GM19467 (cell line): ENCODE data around the gene SENP7.
"Not testable (repeated sequence)": the region's sequence is repeated elsewhere in the genome, so short reads cannot be mapped to it uniquely, and the experiment has no call there.

ENCODE experiments used
- ATAC-seq: cut with Tn5 transposase; IDR thresholded peaks from one replicate; pipeline ENCODE4 v1.9.1; 2021; ENCODE audit warnings: mild to moderate bottlenecking, moderate library complexity; ENCODE audit not compliant: unreplicated experiment

Gene SENP7

DNA sequence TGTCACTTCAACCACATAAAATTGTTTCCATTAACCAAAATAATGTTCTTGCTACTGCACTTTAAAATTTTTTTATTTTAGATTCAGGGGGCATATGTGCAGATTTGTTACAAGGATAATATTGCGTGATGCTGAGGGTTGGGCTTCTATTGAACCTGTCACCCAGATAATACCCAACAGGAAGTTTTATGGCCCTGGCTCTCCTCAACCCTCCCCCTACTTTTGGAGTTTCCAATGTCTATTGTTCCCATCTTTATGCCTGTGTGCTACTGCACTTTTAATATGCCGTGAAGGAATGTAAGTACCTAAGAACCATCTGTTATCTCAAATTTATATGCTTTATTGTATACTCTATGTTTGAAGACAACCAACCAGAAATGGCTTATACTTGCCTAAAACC lies 150.6 kb downstream of the SENP7 start:
- ATAC-seq: no peak

DNA sequence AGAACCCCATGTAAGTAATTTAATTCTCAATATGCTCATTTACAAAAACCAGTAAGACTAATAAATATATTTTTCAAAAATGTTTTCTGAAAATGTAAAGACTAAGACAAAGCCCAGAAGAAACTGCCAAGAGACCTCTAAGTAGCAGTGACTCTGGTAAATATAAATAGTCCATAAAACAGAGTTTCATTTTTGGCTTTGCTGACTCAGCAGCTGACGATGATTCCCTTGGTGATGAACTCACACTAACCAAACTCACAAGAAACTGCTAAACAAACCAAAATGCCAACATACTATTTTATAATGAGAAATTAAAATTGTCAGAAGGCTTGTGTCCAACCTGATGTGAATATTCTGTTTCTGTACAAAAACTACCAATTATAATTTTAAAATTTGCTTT lies 161.2 kb downstream of the SENP7 start:
- no peak for ATAC-seq

DNA sequence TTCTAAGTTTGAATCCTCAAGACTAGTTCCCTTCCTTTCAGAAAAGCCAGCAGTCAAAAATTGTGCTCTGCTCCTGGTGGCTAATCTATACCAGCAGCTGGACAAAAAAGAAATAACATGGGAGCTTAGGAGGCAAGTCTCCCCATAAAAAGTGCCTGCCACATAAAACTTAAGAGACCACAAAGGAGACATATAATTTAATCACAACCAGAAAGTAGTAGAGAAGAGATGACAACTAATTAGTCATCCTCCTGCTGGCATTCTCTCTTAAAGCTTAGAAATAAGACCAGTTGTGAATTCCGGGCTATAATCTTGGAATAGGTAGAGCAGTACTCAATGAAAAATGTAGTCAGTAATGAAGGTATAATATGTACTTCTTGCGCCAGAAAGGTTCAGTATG lies 172.4 kb downstream of the SENP7 start:
- no peak for ATAC-seq

DNA sequence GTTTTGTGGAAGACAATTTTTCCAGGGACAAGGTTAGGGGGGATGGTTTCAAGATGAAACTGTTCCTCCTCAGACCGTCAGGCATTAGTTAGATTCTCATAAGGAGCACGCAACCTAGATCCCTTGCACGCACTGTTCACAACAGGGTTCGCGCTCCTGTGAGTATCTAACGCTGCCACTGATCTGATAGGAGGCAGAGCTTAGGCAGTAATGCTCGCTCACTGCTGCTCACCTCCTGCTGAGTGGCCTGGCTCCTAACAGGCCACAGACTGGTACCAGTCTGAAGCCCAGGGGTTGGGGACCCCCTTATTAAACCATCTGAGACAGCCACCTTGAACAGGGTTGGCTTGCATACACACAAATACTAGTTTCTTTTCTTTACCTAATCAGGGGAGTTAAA lies 179.1 kb downstream of the SENP7 start:
- no peak for ATAC-seq

DNA sequence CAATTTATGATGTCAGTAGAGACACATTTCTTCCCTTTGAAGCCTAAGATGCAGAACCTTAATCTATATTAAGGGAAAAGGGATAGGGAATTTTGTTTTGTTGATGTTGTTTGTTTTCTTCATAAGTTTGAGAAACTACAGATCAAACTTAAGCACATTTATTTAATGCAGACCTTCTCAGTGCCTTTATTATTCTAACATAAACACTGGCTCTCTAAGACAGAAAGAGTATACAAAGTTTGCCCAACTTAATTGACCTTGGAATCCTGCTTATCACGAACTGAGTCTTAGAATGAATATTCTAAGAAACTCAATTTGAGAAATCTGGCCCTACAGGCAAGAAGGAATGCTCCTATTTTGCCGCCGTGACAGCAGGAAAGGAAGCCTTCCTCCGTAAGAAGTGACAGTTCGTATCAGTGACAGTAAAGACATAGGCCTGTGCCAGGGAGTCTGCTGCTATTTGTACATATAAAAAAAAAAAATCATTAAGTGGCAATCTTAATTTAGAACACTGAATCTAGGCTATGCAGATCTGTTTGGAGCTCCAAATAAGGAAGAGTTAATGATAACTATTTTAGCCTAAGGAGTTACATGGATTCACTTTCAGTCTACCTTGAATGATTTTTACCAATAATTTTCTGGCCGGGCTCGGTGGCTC lies 183.9 kb downstream of the SENP7 start:
- no peak for ATAC-seq

DNA sequence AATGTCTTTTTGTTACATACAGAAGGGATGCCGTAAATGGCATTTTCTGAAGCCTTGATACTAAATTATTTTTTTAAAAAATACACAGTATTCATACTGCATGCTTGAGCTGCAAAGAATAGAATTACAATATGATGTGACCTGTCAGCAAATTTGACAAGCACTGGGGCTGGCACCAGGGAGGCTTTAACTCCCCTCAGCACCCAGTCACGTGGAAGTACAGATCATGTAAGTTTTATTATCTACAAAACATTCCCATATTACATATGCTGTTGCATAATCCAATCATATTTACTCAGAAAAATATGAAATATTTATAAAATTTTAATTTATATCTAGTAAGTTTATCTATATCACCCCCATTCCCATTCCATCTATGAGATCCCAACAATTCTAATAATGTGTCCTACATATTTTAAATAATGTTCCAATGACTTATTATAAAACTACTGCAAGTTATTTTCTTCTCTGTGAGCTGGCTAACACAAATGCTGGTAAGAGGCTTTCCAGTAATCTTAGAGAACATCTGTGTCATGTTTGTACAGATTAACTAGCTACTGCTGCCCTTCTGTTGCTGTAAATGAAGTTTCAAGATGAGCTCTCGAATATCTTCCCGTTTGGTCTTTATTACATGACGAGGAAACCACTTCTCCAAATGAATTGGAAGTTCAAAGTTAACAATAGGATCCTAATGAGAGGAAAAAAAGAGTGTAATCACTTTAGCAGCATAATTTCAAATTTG lies 187.4 kb downstream of the SENP7 start:
- no peak for ATAC-seq

DNA sequence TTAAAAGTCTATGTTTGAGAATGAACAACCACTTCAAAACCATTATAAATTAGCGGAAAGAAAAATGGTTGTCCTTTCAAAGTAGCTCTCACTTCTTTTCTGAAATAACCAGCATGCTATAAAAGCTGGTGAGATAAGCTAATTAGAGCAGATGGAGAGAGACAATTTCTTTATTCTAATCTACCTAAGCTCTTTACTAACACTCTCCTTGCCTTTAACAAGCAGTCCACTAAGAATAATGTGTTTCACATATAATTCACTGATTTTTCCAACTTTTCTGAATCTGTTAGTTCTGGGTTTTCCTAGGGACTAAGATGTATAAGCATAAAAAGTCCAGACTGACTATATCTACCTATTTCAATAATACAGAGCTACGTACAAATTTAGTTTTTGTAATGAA lies 192.5 kb downstream of the SENP7 start, which contains the start of gene IMPG2:
Gene IMPG2 (minus strand): TSS at position 101 of the 400 bp plus-strand sequence. CDS start 203 bp downstream, outside the sequence.
- no peak for ATAC-seq

DNA sequence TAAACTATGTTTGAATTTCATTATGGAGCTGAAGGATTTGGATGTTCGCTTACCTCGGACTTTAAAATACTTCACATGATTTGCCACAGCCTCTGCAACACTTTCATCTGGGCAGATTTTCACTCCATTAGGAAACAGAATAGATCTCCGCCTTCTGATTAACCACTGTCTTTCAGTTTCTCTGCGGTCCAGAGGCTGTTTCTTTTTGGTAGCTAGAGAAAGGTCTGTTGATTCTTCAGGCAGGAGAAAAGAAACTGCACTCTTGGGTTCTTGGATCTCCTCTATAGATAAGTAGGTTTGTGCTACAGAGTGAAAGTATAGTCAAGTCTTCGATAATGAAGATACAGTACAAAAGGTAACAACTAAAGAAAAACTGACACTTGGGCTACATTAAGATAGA lies 193.5 kb downstream of the SENP7 start:
- ATAC-seq: no peak

DNA sequence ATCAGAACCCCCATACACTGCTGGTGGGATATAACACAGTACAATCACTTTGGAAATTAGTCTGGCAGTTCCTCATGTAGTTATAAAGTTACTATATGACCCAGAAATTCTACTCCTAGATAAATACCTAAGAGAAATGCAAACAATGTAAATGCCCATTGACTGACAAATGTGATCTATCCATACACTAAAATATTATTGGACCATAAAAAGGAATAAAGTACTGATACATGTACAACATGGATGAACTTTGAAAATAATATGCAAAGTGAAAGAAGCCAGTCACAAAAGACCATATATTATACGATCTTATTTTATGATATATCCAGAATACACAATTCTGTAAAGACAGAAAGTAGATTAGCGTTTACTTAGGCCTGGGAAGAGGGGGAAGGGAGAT lies 200.5 kb downstream of the SENP7 start:
- ATAC-seq: no peak

DNA sequence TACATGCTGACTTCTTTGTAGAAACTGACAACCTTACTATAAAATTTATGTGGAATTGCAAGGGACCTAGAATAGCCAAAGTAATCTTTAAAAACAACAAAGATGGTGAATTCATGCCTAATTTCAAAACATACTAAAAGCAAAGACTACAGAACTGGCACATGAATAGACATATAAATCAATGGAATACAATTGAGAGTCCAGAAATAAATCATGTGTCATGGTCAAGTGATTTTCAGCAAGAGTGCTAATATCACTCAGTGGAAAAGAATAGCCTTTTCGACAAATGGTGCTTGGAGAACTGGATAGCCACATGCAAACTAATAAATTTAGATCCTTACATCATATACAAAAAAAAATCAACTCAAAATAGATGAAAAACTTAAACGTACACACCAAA lies 201.3 kb downstream of the SENP7 start:
- ATAC-seq: no peak

DNA sequence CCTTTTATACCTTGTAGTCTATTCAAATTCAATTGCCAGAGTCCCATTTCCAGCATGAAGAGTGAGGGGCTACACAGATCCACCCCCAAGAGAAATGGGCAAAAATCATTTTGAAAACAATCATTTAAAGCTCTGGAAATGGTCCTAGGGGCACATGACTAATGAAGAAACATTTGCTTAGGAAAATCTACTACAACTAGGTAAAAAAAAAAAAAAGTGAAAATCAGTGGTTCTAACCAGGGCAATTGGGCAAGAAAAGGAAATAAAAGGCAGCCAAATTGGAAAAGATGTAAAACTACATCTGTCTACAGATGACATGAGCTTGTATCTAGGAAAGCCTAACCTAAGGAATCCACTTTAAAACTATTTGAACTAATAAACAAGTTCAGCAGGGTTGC lies 202.0 kb downstream of the SENP7 start:
- no peak for ATAC-seq

DNA sequence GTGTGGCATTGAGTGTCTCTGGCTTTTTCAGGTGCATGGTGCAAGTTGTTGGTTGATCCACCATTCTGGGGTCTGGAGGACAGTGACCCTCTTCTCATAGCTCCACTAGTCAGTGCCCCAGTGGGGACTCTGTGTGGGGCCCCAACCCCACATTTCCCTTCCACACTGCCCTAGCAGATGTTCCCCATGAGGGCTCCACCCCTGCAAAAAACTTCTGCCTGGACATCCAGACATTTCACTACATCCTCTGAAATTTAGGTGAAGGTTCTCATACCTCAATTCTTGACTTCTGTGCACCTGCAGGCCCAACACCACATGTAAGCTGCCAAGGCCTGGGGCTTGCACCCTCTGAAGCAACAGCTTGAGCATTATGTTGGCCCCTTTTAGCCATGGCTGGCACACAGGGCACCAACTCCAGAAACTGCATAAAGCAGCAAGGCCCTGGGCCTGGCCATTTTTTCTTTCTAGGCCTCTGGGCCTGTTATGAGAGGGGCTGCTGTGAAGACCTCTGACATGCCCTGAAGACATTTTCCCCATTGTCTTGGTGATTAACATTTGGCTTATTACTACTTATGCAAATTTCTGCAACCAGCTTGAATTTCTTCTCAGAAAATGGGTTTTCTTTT lies 204.8 kb downstream of the SENP7 start:
- not testable (repeated sequence) for ATAC-seq

DNA sequence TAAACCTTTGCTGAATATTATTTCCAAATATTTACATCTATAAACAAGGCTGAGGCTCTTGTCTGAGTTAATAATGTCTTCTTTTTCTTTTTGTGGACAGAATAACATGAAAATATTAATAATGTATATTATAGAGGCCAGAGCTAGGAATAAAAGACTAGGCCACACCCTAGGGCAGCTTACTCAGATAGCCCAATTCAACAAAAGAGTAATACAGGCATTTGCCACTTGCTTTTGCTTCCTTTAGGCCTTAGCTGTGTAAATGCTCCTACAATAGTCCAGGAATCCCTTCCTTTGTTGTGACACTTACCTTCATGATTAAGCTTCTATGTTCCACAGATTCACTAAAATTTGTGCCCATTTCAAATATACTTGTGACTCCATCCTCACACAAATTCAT lies 209.2 kb downstream of the SENP7 start:
- no peak for ATAC-seq

DNA sequence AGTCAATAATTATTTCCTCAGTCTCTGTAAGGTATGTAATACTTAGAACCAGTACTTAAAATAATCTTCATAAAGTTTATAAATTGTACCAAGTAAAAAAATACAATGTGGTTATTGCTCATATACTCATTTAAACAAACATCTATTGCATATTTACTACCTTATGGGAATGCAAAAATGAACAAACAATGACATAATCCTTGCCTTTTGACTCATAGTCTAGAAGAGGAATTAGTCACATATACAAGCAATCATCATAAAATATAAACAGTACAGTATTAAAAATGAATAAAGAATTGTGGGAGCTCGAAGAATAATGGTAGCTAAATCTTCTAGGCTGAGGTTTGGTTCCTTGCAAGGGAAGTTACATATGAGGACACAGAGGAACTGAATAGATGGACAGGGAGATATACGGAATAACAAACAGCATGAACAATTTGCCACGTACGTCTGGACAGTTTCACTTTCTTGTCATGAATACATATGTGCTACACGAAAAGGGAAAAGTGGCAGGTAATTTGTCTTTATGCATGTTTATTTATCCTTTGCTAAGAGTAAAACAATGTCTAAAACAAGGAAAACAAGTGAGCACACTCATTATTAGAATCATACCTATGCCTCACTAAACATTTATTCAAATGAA lies 209.8 kb downstream of the SENP7 start:
- no peak for ATAC-seq

DNA sequence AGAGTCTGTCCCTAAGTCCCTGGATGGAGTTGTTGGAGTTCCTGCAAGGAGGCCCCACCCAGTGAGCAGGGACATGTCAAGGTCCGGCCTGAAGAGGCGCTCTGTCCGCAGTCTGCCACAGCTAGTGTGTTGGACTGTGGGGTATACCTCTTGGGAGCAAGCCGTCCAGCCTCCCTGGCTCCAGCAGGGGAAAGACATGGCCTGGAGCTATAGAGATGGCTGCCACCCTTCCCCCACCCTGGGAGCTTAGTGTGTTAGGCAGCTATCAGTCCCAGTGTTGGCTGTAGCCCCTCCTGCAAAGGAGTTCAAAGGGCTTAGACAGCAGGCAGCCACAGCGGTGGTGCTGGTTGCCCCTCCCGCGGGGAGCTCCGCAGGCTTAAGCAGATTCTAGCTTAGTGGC lies 212.9 kb downstream of the SENP7 start:
- no peak for ATAC-seq

DNA sequence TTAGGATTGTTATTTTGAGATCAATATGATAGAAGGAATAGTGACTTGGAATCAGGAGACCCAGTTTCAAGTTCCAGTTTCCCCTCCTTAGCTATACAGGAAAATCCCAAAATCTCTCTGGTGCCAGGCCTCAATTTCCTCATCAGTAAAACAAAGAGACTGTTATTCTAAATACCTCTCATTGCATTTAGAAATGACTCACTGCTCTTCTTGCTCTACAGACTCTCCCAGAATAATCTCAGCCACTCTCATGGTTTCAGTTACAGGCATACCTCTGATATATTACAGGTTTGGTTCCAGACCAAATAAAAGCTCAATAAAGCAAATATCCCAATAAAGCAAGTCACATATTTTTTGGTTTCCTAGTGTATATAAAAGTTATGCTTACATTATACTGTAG lies 221.0 kb downstream of the SENP7 start:
- no peak for ATAC-seq

DNA sequence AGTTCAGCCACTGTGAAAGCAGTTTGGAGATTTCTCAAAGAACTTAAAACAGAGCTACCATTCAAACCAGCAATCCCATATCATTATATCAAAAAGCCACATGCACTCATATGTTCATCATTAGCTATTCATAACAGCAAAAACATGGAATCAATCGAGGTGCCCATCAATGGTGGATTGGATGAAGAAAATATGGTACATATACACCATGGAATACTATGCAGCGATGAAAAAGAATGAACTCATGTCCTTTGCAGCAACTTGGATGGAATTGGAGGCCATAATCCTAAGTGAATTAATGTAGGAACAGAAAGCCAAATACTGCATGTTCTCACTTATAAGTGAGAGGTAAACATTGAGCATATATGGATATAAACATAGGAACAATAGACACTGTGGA lies 224.7 kb downstream of the SENP7 start:
- no peak for ATAC-seq

DNA sequence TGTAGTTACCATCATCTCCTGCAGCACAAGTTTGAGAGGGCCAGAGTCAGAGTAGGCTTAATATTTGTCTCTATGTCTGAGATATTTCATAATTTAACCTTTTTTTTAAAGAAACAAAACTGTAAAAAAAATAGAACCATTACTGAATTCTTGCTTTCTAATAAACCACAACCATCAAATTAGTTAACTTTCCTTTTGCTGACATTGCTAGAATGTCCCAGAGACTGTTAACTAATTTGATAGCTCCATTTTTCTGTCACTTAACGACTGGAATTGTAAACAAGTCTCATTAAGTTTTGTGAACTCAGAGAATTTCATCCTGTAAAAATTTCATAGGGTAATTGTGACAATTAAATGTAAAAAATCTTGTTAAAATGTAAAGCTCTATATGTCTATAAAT lies 228.3 kb downstream of the SENP7 start:
- no peak for ATAC-seq

DNA sequence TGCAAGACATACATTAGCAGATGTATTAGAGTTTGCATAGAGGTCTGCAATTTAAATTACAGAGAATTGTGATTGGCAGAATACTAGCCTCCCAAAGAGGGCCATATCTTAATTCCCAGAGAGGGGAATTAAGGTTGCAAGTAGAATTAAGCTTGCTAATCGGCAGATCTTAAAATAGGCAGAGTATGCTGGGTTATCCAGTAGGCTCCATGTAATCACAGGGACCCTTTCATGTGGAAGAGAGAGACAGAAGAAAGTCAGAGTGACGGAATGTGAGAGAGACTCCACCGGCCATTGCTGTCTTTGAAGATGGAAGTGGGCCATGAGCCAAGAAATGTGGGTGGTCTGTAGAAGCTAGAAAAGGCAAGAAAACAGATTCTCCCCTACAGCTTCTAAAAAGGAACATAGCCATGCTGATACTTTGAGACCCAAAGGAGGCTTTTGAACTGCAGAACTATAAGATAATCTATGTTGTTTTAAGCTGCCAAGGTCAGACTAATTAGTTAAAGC lies 231.4 kb downstream of the SENP7 start:
- ATAC-seq: no peak

DNA sequence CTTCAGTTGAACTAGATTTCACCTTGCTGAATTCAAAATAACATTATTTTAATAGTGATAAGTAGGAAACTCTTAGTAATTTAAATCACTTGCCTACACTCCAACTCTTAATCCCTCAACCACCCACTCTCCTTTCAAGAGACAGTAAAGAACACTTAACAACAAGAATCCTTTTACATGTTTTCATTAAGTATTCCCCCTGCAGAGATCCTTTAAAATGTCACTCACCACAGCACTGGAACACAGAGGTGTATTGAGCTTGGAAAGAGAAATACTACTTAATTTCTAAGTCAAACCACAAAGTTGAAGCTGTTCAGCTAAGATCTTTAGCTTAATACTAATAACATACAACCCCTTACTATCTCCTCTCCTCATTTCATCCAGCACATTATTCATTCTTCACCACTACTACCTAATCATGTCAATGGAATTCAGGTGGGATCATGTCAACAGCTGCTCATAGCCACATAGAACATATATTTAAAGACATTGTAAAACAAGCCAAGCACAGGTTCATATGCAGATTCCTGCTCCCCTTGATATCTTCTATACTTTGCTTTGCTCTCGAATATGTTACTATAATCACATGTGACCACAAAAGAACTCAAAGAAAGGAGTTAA lies 233.1 kb downstream of the SENP7 start:
- no peak for ATAC-seq

DNA sequence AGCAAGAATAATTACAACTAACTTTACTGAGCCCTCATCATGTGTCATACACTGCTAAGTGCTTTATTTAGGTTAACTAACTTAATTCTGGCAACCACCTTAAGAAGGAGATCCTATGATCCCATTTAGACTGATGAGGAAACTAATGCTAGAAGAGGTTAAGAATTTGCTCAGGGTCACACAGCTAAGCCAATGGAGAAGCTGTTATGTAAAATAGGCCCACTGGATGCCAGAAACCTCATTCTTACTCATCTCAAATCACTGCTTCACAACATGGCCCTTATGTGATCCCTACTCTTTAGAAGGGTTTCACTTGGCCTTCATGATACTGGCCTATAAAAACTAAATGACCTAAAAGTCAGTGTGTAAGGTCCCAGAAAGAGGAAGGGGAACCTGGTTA lies 233.8 kb downstream of the SENP7 start:
- no peak for ATAC-seq
